Right hindlimb (tissue), 1 donor: ENCODE results near the gene CREB3.

Source experiments
- DNase-seq: peaks from one replicate; pipeline ENCODE4 v3.0.0-alpha.2; 2018

The CREB3 gene

GRCh38 chr9:35732185-35732799, at the start of gene CREB3, which contains the start of gene TLN1:
Gene CREB3 (plus strand): TSS chr9:35732666. CDS start chr9:35732773, 107 bp downstream.
Gene TLN1 (minus strand): TSS chr9:35732195. CDS start chr9:35725694, 6,501 bp downstream.
- peak; percentile 98 for DNase-seq

GRCh38 chr9:35683323-35683722, 49.1 kb upstream of the CREB3 start:
- no peak for DNase-seq

- no peak for DNase-seq
Measured at GRCh38 chr9:35684921-35685320, 47.5 kb upstream of the CREB3 start.

GRCh38 chr9:35685506-35685905, 47.0 kb upstream of the CREB3 start:
- no peak for DNase-seq

GRCh38 chr9:35686222-35687203, 46.0 kb upstream of the CREB3 start:
- DNase-seq = no peak

GRCh38 chr9:35687306-35687705, 45.2 kb upstream of the CREB3 start:
- no peak for DNase-seq

GRCh38 chr9:35687972-35688557, 44.4 kb upstream of the CREB3 start:
- peak; percentile 44 for DNase-seq

- DNase-seq = no peak
Measured at GRCh38 chr9:35688558-35689541, 43.6 kb upstream of the CREB3 start.

GRCh38 chr9:35689542-35690293, 42.7 kb upstream of the CREB3 start, which contains the start of gene TPM2:
Gene TPM2 (minus strand): TSS chr9:35689925. CDS start chr9:35689817, 108 bp downstream.
- peak; percentile 89 for DNase-seq

- no peak for DNase-seq
Measured at GRCh38 chr9:35690294-35690613, 42.2 kb upstream of the CREB3 start.

- peak; percentile 90 for DNase-seq
Measured at GRCh38 chr9:35690614-35691333, 41.7 kb upstream of the CREB3 start.

GRCh38 chr9:35691334-35691650, 41.2 kb upstream of the CREB3 start:
- no peak for DNase-seq

- DNase-seq = no peak
Measured at GRCh38 chr9:35691757-35692301, 40.6 kb upstream of the CREB3 start.

- DNase-seq = no peak
Measured at GRCh38 chr9:35695943-35696401, 36.5 kb upstream of the CREB3 start.

GRCh38 chr9:35696520-35697215, 35.8 kb upstream of the CREB3 start:
- DNase-seq = peak; percentile 49

GRCh38 chr9:35697486-35697885, 35.0 kb upstream of the CREB3 start:
- DNase-seq = no peak

- DNase-seq = no peak
Measured at GRCh38 chr9:35698231-35698630, 34.2 kb upstream of the CREB3 start.

- no peak for DNase-seq
Measured at GRCh38 chr9:35700031-35700430, 32.4 kb upstream of the CREB3 start.

- no peak for DNase-seq
Measured at GRCh38 chr9:35700942-35701341, 31.5 kb upstream of the CREB3 start.

- DNase-seq = no peak
Measured at GRCh38 chr9:35702696-35703095, 29.8 kb upstream of the CREB3 start.
